ENCODE results near the gene GEMIN4. TPM values are rescaled to one million over a fixed set of nuclear protein-coding genes. Genes with fewer than 3 reads are reported as not detected.

GEMIN4 gene
- total and polyA plus RNA-seq, 8 donors = 14.0 to 34.5 (median 31.7) TPM

- Histone ChIP-seq H3K36me3 (peaks cover 0 to 81% of the 10 kb centered on the region in 2 donors), H3K27me3 (no peaks in the 10 kb centered on the region), H3K27ac (no peak overlapping the region), H3K4me3 (no peak overlapping the region), H3K9me3 (no peaks in the 10 kb centered on the region), H3K4me1 (peaks cover 0 to 24% of the 10 kb centered on the region in 2 donors)
- intact Hi-C loops (cut with DNase I) = no loop called here
- no peak for ATAC-seq
- DNase-seq = no peak
- TF ChIP-seq CTCF (IDR thresholded peaks at IDR 0.05) = no peak
Observed at GRCh38 chr17:697682-698081, 54.4 kb downstream of the GEMIN4 start.

GRCh38 chr17:696369-696768 is 55.7 kb downstream of the GEMIN4 start:
- Histone ChIP-seq H3K36me3 (peaks cover 0 to 81% of the 10 kb centered on the region in 2 donors), H3K27me3 (no peaks in the 10 kb centered on the region), H3K9me3 (no peaks in the 10 kb centered on the region), H3K4me1 (peaks cover 0 to 24% of the 10 kb centered on the region in 2 donors), H3K27ac (peak overlapping the region in 1 of 2 donors; percentile 4), H3K4me3 (no peak overlapping the region)
- TF ChIP-seq CTCF (IDR thresholded peaks at IDR 0.05) = no peak
- no peak for ATAC-seq
- intact Hi-C loops (cut with DNase I) = no loop called here
- no peak for DNase-seq

Other genes starting within 250 kb of the GEMIN4 start
- 10 to 100 TPM; 69.3 to 84.1 TPM for gene VPS53, start 37.4 kb downstream of the GEMIN4 start, total RNA-seq
- 10 to 100 TPM; 32.5 to 40.1 (median 36.4) TPM for gene VPS53, start 37.4 kb downstream of the GEMIN4 start, polyA plus RNA-seq (ENCODE audit: insufficient read length in 6 of 6)
- gene TLCD3A, start 19.7 kb downstream of the GEMIN4 start, total RNA-seq = 10 to 100 TPM; 14.5 to 18.1 TPM
- 10 to 100 TPM; 31.5 to 40.9 (median 36.0) TPM for gene TLCD3A, start 19.7 kb downstream of the GEMIN4 start, polyA plus RNA-seq (ENCODE audit: insufficient read length in 6 of 6)
- 10 to 100 TPM; 46.5 to 47.5 TPM for gene GLOD4, start 30.0 kb upstream of the GEMIN4 start, total RNA-seq
- 100 to 1,000 TPM in 1 of 6 donors, 10 to 100 TPM in 5; 86.2 to 105 (median 94.6) TPM for gene GLOD4, start 30.0 kb upstream of the GEMIN4 start, polyA plus RNA-seq (ENCODE audit: insufficient read length in 6 of 6)
- gene MRM3, start 30.1 kb upstream of the GEMIN4 start, total RNA-seq = 10 to 100 TPM in 1 of 2 donors, 1 to 10 TPM in 1; 8.9 to 14.2 TPM
- 10 to 100 TPM; 15.3 to 16.5 (median 16.0) TPM for gene MRM3, start 30.1 kb upstream of the GEMIN4 start, polyA plus RNA-seq (ENCODE audit: insufficient read length in 6 of 6)
- 10 to 100 TPM; 33.8 to 55.4 TPM for gene NXN, start 227.5 kb upstream of the GEMIN4 start, total RNA-seq
- 10 to 100 TPM; 50.3 to 59.1 (median 55.1) TPM for gene NXN, start 227.5 kb upstream of the GEMIN4 start, polyA plus RNA-seq (ENCODE audit: insufficient read length in 6 of 6)
- 10 to 100 TPM; 10.6 to 11.6 TPM for gene TIMM22, start 244.9 kb upstream of the GEMIN4 start, total RNA-seq
- gene TIMM22, start 244.9 kb upstream of the GEMIN4 start, polyA plus RNA-seq (ENCODE audit: insufficient read length in 6 of 6) = 10 to 100 TPM; 14.9 to 18.4 (median 15.5) TPM